GM21825 (cell line): ENCODE data around the gene GTF2I.
"Not testable (repeated sequence)": the region's sequence is repeated elsewhere in the genome, so short reads cannot be mapped to it uniquely, and the experiment has no call there.

ENCODE experiments used
- ATAC-seq: cut with Tn5 transposase; IDR thresholded peaks from one replicate; pipeline ENCODE4 v1.9.1; 2021; ENCODE audit warnings: mild to moderate bottlenecking, moderate library complexity; ENCODE audit not compliant: unreplicated experiment

The GTF2I gene

DNA sequence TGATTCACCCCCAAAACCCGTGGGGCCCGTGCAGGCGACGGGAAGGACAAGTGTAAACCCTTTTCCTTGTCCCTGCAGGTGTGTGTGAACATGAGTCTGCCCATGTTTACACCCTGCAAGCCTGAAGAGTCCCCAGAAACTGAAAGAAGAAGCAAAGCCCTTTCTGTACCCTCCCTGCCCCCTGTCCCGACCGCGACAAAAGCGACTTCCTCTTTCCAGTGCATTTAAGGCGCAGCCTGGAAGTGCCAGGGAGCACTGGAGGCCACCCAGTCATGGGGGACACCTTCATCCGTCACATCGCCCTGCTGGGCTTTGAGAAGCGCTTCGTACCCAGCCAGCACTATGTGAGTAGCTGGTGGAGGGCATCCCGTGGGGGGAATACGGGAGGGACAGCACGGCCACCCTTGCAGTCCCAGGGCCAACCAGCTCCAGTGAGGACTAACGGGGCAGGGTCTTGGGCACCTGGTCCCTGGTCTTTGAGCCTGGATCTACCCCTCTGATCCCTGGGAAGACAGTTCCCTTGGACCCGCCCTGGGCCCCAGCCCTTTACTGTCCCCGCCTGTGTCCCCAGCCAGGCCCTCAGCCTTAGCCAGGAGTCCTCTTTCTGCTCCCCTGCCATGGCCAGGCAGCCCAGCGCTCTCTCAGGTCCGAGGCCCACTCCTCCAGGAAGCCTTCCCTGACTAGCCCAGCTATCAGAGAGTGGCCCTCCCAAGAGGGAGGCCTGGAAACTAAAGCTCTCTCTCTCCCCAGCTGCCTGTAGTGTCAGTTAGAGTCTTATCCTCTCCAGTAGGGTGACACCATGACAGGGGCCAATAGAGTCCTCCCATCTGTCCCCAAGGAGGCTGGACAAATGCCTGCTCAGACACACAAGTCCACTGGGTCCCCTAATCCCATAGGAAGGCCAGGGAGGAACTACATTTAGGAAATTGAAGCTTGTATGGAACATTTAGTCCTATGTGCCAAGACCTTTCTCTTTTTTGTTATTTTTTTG is 116.5 kb downstream of the GTF2I start, which contains the start of gene NCF1:
Gene NCF1 (plus strand): TSS at position 252 of the 991 bp plus-strand sequence. CDS start 21 bp downstream, at position 273.
- ATAC-seq = peak; percentile 78

DNA sequence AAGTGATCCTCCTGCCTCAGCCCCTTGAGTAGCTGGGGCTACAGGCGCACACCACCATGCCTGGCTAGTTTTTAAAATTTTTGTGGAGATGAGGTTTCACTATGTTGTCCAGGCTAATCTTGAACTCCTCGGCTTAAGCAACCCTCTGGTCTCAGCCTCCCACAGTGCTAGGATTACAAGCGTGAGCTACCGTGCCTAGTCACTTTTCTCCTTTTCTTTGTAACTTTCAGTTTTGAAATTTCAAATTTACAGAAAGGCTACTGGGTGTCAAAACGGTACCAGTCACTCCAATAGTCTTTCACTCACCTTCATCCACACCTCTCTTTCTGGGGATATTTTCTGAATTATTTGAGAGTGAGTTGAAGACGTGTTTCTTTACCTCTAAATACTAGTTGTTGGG is 117.6 kb downstream of the GTF2I start:
- ATAC-seq = not testable (repeated sequence)

DNA sequence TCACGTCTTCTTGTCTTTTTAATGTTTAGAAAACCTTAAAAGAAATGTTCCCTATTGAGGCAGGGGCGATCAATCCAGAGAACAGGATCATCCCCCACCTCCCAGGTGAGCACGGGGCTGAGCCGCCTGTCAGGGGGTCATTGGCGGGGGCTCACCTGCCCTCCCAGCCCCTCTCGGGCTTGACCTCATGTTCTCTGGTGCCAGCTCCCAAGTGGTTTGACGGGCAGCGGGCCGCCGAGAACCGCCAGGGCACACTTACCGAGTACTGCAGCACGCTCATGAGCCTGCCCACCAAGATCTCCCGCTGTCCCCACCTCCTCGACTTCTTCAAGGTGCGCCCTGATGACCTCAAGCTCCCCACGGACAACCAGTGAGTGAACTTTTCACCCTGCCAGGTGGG is 121.5 kb downstream of the GTF2I start:
- not testable (repeated sequence) for ATAC-seq

DNA sequence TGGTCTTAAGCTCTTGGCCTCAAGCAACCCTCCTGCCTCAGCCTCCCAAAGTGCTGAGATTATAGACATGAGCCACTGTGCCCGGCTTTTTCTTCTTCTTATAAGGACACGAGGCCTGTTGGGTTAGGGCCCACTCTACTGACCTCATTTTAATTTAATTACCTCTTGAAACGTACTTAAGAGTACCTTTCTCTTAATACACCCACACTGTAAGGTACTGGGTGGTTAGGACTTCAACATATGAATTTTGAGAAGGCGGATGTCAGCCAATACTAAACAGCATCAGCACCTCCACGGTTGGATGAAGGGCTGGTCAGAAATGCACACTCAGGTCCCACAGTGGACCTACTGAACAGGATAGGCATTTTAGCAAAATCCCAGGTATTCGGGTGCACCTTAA is 124.2 kb downstream of the GTF2I start:
- ATAC-seq = not testable (repeated sequence)

DNA sequence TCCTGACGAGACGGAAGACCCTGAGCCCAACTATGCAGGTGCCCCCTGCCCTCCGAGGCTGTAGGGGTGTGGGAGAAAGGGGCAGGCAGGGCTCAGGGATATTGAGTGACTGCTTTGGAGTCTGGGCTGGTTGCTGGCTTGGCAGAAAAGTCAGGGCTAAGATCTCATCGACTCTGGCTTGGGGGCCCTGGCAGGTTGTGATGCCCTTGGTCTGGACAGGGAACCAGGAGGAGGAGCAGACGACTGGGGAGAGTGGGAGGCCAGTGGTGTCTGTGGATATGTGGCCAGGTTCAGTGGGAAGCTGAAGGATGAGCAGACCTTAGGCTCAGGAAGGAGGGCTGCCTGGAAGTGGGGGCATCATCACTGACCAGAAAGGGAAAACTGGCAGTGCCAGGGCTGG is 126.1 kb downstream of the GTF2I start:
- not testable (repeated sequence) for ATAC-seq

DNA sequence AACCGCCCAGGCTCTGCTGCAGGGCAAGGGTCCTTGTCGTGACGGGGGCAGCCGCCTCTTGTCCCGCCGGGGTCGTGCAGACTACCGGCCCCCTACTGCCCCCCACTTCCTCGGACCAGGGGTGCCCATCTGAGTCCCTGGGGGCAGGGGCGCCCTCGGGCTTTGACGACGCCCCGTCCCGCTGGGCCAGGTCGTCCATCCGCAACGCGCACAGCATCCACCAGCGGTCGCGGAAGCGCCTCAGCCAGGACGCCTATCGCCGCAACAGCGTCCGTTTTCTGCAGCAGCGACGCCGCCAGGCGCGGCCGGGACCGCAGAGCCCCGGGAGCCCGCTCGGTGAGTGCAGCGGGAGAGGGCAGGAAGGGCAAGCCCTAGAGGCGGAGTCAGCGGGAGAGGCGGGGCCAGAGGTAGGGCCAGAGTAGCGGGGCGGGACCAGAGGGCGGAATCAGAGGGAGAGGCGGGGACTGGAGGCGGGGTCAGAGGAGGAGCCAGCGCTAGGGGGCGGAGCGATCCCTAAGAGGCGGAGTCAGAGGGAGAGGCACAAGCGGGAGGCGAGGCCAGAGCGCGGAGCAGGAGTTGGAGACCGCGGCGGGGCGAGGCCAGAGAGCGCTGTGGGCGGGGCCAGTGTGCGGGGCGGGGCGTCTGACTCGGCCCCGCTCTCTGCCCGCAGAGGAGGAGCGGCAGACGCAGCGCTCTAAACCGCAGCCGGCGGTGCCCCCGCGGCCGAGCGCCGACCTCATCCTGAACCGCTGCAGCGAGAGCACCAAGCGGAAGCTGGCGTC is 131.0 kb downstream of the GTF2I start:
- peak; percentile 83 for ATAC-seq

DNA sequence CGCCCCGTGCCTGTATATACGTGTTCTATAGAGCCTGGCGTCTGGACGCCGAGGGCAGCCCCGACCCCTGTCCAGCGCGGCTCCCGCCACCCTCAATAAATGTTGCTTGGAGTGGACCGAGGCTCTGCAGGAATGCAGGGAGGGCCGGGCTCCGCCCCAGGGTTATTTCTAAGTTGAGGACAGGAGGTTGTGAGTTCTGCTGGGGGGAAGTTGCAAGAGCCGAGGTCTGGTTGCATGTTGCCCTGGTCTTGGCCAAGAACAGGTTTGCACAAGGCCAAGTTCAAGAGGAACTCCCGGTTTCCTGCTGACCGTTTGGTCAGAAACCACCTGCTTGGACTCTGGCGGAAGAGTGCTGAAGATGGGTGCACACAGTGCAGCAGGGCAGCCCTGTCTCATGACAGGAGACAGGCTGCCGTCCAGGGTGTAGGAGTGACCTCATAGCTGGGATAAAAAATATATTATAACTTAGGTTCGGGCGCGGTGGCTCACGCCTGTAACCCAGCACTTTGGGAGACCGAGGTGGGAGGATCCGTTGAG is 131.8 kb downstream of the GTF2I start:
- peak; percentile 4 for ATAC-seq

DNA sequence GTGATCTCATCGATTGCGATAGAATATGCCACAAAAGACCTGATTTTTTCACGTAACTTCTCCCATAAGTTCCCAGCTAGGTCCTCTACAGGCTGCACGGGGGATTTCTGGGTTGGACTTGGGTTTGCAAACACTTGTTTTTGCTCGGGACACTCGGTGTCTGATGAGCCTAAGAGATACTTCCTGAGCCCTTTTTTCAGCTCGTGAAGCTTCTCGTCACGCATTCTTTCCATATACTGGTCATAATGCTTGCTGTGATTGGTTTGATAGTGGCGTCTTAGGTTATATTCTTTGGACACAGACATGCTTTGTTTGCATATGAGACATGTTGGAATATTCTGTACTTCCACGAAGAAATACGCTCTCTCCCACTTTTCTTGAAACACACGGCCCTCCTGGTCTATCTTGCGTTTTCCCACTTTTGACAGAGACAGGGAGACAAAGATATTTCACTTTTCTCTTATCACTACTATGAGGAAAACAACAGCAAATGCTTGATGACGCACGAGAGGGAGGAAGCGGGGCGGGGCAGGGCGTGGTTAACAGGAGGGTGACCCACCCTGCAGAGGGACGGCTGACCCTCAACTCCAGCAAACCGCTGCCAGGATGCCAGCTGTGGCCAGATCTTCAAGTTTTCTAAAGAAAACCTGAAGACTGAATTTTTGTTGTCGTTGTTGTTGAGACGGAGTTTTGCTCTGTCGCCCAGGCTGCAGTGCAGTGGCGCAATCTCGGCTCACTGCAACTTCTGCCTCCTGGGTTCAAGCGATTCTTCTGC is 140.5 kb downstream of the GTF2I start:
- ATAC-seq = not testable (repeated sequence)

DNA sequence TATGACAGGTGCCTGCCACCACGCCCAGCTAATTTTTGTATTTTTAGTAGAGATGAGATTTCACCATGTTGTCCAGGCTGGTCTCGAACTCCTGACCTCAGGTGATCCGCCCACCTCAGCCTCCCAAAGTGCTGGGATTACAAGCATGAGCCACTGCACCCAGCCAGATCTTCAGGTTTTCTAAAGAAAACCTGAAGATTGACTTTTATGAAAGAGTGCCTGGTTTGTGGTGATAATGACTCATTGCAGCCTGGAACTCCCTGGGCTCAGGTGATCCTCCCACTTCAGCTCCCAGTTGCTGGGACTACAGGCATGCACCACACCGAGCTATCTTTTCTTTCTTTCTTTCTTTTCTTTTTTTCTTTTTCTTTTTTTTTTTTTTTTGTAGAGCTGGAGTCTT is 141.1 kb downstream of the GTF2I start:
- ATAC-seq = not testable (repeated sequence)
